Fibroblast of skin of abdomen (primary cell): ENCODE results near the gene UPF2.

Experiments
- DNase-seq: peaks from one replicate; pipeline ENCODE4 v3.0.0-alpha.2; 2013

The UPF2 gene

GRCh38 chr10:11961771-11962170, 80.8 kb downstream of the UPF2 start:
- no peak for DNase-seq

DNA sequence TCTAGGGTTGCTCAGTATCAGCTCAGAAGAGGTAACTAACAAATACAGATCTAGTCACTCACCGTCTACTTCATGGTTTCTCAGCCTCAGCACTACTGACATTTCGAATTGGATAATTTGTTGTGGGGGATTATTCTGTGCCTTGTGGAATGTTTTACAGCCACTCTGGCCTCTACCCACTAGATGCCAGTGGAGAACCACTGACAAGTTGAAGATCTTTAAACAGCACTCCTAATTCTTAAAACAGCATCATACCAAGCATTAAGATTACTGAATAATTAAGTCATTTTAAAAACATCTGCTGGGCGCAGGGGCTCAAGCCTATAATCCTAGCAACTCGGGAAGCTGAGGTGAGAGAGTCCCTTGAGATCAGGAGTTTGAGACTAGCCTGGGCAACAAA, 82.6 kb downstream of the UPF2 start:
- DNase-seq, result no peak

- no peak for DNase-seq
Observed at GRCh38 chr10:11958956-11959355, 83.7 kb downstream of the UPF2 start.

DNA sequence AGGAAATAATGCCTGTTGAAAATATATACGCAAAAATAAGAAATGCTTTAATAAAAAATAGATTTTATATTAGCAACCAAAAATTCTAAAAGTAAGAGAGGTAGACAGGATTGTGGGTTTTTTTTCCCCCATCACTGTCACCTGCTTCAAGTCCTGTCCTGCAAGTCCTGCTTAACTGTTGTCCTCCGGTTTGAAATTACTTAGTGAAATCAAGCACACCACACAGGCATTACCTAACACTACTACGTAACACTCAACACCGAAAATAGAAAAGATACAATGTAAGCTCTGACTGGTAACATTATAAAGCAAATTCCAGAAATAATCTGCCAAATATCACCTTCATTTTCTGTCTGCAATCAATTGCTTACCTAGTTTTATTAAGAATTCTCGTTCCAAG, 90.9 kb downstream of the UPF2 start:
- no peak for DNase-seq

DNA sequence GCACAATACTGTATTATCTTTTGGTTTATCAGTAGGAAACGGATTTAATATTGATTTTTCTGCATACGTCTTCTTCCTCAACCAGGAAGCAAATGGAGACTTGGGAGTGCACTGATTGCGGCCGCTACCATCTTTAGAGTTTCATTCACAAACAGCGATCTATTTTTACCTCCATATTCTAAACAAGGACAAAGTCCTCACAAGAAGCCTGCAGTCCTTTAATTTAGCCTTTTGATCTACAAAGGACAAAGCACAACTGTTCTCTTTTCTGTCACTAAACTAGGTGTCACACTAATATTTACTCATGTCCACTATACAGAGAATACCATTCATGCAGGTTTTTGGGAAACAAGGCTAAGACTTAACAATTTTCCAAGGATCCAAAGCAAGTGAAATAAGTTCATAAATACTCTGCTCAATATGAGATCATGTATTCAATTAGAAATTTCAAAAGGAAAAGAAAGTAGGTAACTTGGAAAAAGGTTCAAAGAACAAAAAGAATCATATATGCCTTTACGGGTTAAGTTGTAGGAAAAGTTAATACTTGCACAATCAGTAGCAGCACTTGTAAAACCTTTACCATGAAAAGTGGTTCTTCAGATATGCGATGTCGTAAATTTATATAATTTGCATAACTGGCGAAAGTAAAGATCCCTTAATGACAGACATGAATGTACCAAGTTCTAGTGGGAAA, 92.1 kb downstream of the UPF2 start:
- DNase-seq, result no peak

DNA sequence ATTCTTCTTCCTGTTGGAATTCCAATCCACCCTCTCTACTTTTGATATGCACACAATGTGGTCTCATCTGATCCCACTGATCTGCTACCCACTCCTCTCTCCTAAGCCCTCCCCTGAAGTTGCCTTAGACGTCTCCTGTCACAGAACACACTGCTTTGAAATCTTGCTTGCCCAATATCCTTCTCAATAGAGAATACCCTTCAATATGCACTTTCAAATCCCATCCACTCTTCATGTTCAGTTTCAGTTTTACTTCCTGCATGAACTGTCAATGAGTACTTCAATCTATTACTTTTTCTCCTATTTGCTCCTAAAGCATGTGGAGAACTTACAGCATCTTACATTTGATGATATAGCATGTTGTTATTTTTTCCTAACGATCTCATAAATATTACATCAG, 93.5 kb downstream of the UPF2 start:
- no peak for DNase-seq

DNA sequence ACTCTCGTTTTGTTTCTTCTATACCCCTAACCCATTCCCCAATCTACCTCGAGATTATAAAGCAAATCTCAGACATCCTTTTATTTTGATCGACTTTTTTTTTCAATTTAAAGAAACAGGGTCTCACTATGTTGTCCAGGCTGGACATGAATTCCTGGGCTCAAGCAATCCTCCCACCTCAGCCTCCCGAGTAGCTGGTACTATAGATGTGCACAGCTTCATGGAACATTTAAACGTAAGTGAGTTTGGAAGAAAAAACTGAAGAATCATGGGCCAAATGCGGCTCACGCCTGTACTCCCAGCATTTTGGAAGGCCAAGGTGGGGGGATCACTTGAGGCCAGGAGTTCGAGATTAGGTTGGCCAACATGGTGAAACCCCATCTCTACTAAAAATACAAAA, 96.0 kb downstream of the UPF2 start:
- DNase-seq, result no peak

DNA sequence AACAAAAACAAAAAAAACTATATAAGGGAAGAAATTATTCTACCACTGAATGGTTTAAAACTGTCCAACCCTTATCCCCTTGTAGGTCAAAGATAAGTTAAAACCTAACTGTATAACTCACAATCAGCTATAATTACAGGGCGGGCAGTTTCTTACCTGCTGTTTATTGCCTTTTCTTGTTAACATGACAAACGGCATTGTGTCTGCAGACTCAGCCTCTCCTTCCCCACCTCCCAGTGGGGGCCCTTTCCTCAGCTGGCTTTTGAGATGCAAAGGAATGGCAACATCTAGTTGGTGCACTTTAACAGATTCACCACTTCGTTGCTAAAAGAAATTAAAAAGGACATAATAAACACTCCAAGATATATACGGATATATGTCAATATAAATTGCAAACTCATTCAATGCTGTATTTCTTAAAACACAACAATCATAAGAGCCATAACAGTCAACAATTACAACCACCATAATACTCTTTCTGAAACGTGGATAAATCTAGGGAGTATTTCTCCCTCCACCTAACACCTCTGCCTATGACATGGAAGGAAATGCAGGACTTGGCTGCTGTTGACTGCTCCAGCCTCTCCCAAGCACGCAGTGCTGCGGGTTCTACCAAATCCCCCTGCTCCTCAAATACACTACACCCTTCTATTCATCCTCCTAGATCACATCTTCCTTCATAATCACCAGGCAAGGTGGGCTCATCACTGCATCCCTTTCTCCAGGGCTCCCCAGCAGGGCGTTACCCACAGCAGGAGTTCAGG, 106.0 kb downstream of the UPF2 start:
- DNase-seq, result no peak

DNA sequence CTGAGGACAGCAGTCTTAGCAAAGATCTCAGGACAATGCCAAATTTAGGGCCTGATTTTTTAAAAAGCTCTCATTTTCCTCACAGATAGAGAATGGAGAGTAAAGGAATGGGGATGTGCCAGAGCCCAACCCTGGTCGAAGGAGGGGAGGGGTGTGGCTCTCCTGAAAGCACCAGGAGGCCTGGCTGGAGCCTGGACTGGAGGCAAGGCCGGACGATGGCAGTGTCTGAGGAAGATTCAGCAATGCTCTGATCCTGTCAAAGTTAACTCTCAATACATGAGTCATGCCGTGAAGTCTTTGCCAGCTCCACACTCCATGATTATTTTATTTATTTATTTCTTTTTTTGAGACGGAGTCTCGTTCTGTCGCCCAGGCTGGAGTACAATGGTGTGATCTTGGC, 108.3 kb downstream of the UPF2 start:
- no peak for DNase-seq

DNA sequence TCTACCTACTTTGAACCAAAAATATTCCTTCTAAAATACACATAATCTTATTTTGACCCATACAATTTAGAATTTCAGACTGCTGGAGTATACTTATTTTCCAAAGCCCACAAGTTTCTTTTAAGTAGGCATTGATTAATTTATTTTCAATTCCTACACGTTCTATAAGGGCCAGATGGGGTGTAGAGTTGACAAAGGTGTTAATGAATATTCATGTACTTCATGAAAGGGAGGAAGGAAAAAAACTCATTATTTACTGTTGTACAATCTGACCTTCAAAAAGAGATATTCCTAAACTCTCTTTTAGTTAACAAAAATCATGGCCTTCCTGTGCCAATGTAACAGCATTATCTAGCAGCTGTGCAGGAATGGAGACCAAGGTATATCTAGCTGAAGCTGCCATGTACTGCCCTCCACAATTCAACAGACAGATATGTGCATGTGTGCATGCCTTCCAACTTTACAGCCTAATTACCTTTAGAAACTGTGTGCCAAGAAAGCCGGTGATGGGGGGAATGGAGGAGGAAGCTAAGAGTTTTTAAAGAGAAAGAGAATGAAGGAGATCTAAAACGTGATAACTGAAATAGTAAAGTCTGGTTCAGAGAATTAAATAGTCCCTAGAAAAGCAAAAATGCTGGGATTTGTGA, 108.9 kb downstream of the UPF2 start:
- DNase-seq, result no peak

- DNase-seq, result no peak
Observed at GRCh38 chr10:11931038-11931437, 111.6 kb downstream of the UPF2 start.

- DNase-seq, result no peak
Observed at GRCh38 chr10:11930312-11930978, 112.2 kb downstream of the UPF2 start.

- no peak for DNase-seq
Observed at GRCh38 chr10:11927746-11928145, 114.9 kb downstream of the UPF2 start.

- DNase-seq, result no peak
Observed at GRCh38 chr10:11921800-11922392, 120.7 kb downstream of the UPF2 start.

GRCh38 chr10:11919271-11919670, 123.3 kb downstream of the UPF2 start:
- no peak for DNase-seq

DNA sequence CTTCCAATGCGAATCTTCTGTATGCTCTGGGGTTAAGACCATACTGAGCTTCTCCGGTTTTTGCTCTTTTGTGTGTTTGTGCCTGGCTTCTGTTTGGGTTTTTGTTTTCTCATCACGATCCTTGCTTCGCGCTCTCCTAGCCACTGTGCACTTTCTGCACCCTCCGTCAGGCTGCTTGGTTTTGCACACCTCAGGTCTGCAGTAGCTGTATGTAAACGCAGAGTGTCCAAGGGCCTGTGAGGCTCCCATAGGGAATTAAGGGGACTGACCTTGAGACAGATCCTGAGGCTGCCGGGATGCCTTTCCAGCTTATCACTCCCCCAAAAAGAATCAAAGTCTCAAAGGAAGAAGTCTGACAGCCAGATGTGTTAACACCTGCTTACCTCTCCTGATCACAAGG, 124.2 kb downstream of the UPF2 start:
- no peak for DNase-seq

DNA sequence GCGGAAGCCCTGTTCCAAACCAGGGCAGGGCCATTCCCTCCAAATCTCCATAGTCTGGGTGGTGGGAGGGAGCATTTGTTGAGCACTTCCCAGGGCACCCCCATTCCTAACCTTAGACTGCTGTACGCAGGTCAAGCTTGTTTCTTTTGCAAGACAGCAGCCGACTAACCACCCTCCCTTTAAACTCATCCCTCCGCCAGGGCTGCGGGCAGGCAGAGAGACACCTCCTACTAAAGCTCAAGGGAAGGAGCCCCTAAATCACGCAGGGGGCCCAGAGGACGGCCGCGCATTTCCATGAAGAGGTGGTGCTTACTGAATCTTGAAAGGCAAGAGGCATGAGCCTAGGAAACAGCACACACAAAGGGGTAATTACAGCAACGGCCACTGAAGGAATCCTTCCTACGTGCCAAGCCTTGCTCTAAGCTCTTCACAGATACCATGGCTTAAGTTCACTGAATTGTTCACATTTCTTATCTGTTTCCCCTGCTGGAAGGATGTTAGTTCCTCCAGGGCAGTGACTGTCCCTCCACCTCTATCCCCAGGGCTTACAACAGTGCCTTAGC, 129.4 kb downstream of the UPF2 start:
- no peak for DNase-seq

DNA sequence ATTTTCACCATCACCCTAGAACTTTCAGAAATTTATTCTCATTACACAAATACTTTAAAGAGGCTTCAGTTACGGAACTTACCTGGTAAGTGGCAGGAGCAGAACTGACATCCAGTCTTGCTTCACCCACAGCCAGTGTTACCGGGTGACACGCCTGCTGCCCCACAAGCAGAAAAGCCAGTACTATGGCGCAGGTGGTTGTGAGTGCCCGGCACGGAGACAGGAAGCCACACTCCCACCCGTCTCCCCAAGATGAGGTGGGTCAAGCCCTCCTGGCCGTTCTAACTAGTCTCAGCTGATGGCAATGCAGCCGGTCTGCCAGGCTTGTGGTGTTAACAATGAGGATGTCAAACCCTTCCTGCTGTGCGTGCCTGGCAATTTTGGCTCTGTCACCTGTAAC, 132.5 kb downstream of the UPF2 start:
- DNase-seq, result no peak

- no peak for DNase-seq
Observed at GRCh38 chr10:11909618-11910017, 133.0 kb downstream of the UPF2 start.

DNA sequence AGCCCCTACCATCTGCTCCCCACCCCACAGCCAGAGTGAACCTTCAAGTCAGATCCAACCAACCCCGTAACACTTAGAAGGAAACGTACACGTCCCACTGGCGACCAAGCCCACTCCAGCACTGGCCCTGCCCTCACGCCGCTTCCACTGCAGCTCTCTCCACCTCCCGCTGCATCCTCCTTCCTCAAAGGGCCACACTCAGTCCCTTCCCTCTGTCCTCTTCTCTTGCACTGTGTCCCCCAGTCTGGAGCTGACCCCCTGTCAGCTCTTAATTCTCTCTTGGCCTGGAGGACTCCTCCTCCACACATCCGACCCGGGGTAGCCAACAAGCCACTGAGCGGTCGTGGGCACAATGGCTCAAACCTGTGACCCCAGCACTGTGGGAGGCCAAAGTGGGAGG, 133.6 kb downstream of the UPF2 start:
- DNase-seq, result no peak

DNA sequence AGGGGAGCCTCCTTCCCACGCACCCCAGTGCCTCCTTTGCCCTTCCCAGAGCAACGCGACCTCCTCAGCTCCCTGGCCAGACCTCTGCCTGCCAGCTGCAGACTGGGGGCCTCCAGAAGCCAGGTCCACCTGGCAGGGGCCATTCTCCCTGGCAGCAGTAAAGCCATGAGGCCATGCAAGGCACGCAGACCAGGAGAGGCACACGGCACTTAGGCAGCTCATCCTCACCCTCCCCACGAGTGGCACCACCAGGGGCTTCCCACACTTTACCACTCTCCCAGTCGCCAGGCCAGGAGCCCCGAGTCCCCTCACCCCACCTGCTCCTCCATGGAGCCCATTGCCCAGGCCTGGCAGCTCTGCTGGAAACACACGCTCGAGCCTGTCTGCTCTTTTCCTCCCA, 134.1 kb downstream of the UPF2 start:
- DNase-seq, result no peak

- no peak for DNase-seq
Observed at GRCh38 chr10:11907914-11908313, 134.7 kb downstream of the UPF2 start.

DNA sequence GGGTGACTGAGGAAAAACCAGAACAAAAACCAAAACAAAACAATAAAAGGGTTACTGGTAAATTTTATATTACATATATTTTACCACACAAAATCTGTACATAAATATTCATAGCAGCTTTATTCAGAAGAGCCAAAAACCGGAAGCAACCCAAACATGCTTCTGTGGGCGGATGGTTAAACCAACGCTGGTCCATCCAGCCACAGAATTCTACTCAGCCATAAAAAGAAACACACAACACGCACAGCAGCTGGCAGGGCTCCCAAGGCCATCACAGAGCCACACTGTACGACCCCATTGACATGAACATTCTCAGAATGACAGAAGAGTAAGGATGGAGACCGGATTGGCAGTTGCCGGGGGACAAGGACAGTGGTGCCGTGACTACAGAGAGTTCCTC, 135.9 kb downstream of the UPF2 start:
- DNase-seq, result no peak
